Astrocyte (in vitro differentiated cells and primary cell): Measurements from ENCODE around the gene CDK14. TPM values are rescaled to one million over a fixed set of nuclear protein-coding genes. Genes with fewer than 3 reads are reported as not detected.

ENCODE experiments used
- DNase-seq: peaks from one replicate; pipeline ENCODE4 v3.0.0-alpha.2; 2010; ENCODE audit warnings: low read depth
- FAIRE-seq: peaks from 2 replicates; lab custom pipeline; 2011; peaks lifted over from hg19 to GRCh38; lab: Jason Lieb, UNC
- H2AFZ ChIP-seq: 2 replicates; pipeline ENCODE4 v1.6.0; 2012; ENCODE audit warnings: low read depth, low read length, inconsistent platforms
- H3K27ac ChIP-seq: 2 replicates; pipeline ENCODE4 v1.5.1; 2011; ENCODE audit warnings: low read depth, low read length, inconsistent platforms
- H3K27me3 ChIP-seq: 2 replicates; pipeline ENCODE4 v1.6.0; 2011; ENCODE audit warnings: low read length, inconsistent platforms; ENCODE audit not compliant: insufficient read depth
- H3K36me3 ChIP-seq: 2 replicates; pipeline ENCODE4 v1.5.1; 2011; ENCODE audit warnings: low read length, inconsistent platforms; ENCODE audit not compliant: insufficient read depth
- H3K4me1 ChIP-seq: 2 replicates; pipeline ENCODE4 v1.5.1; 2011; ENCODE audit warnings: low read length, inconsistent platforms; ENCODE audit not compliant: insufficient read depth
- H3K4me2 ChIP-seq: 2 replicates; pipeline ENCODE4 v1.6.0; 2012; ENCODE audit warnings: low read length, inconsistent platforms
- H3K4me3 ChIP-seq: 2 replicates; pipeline ENCODE4 v1.5.1; 2011; ENCODE audit warnings: low read depth, mild to moderate bottlenecking, low read length, inconsistent platforms; ENCODE audit not compliant: insufficient read depth
- H3K79me2 ChIP-seq: 2 replicates; pipeline ENCODE4 v1.6.0; 2012; ENCODE audit warnings: mild to moderate bottlenecking, low read length, inconsistent platforms; ENCODE audit not compliant: insufficient read depth
- H3K9ac ChIP-seq: 2 replicates; pipeline ENCODE4 v1.6.0; 2012; ENCODE audit warnings: mild to moderate bottlenecking, low read length, inconsistent platforms
- H3K9me3 ChIP-seq: 2 replicates; pipeline ENCODE4 v1.5.1; 2012; ENCODE audit warnings: low read depth, mild to moderate bottlenecking, low read length, inconsistent platforms; ENCODE audit not compliant: insufficient read depth
- H4K20me1 ChIP-seq: 2 replicates; pipeline ENCODE4 v1.6.0; 2012; ENCODE audit warnings: low read length, inconsistent platforms; ENCODE audit not compliant: insufficient read depth
- H3K27ac Mint-ChIP-seq: one replicate; pipeline ENCODE4 v1.8.0; 2021; ENCODE audit warnings: mild to moderate bottlenecking, mixed read lengths; ENCODE audit not compliant: unreplicated experiment
- H3K27me3 Mint-ChIP-seq: one replicate; pipeline ENCODE4 v1.8.0; 2021; ENCODE audit warnings: low read depth, mixed read lengths; ENCODE audit not compliant: unreplicated experiment
- H3K36me3 Mint-ChIP-seq: one replicate; pipeline ENCODE4 v1.8.0; 2021; ENCODE audit warnings: low read depth, mixed read lengths; ENCODE audit not compliant: unreplicated experiment
- H3K4me1 Mint-ChIP-seq: one replicate; pipeline ENCODE4 v1.8.0; 2021; ENCODE audit warnings: low read depth, mixed read lengths; ENCODE audit not compliant: unreplicated experiment
- H3K4me3 Mint-ChIP-seq: one replicate; pipeline ENCODE4 v1.8.0; 2021; ENCODE audit warnings: mild to moderate bottlenecking, moderate library complexity, mixed read lengths; ENCODE audit not compliant: unreplicated experiment
- H3K9me3 Mint-ChIP-seq: one replicate; pipeline ENCODE4 v1.8.0; 2021; ENCODE audit warnings: mild to moderate bottlenecking, mixed read lengths; ENCODE audit not compliant: unreplicated experiment
- EZH2 ChIP-seq: IDR thresholded peaks from 2 replicates; pipeline ENCODE4 v1.6.1; 2012; ENCODE audit warnings: mild to moderate bottlenecking, low read length, inconsistent platforms; ENCODE audit not compliant: insufficient read depth
- total RNA-seq: library from RNA; stranded (reverse); gene quantifications from 2 replicates; pipeline ENCODE4 v1.2.1, GENCODE V29; 2021
- TF ChIP-seq, protein P1 (sequence below): IDR thresholded peaks from 2 replicates; pipeline ENCODE4 v1.5.1; 2011; ENCODE audit warnings: low read depth, mild to moderate bottlenecking, inconsistent platforms, low read length, moderate library complexity; ENCODE audit not compliant: insufficient read depth

Gene CDK14
- total RNA-seq, 1 donor from 2014 or later = 30.2 TPM

DNA sequence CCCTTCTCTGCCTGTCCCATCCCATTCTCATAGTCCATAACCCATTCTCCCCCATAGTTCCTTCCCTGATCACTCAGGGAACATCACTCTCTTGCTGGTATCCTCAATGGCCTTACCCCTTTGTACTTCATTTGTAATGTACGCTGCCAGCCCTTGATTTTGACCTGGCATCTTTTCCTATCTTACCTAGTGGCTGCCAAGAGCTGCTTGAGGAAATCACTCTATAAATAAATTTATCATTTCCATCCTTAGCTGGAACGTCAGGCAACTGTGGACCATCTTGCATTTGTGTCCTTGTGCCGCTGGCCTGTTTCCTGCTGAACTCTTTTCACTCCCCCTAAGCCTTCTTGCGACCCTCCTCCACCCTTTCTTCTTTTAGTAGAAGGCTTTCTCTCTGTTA, 14.0 kb downstream of the CDK14 start:
- Histone ChIP-seq H3K36me3 (no peaks in the 10 kb centered on the region), H3K79me2 (peaks cover 84% of the 10 kb centered on the region), H4K20me1 (peaks cover 49% of the 10 kb centered on the region), H3K4me2 (no peak overlapping the region), H3K9ac (no peak overlapping the region), H3K4me3 (no peak overlapping the region), H2AFZ (no peak overlapping the region), H3K4me1 (no peaks in the 10 kb centered on the region), H3K9me3 (no peaks in the 10 kb centered on the region), H3K27me3 (no peaks in the 10 kb centered on the region), H3K27ac (no peak overlapping the region)
- Mint-ChIP-seq H3K27ac (no peak overlapping the region), H3K9me3 (no peaks in the 10 kb centered on the region), H3K4me1 (peaks cover 1% of the 10 kb centered on the region), H3K4me3 (no peak overlapping the region), H3K36me3 (no peaks in the 10 kb centered on the region), H3K27me3 (no peaks in the 10 kb centered on the region)
- FAIRE-seq (no peak), DNase-seq (no peak)
- TF ChIP-seq, protein P1, sequence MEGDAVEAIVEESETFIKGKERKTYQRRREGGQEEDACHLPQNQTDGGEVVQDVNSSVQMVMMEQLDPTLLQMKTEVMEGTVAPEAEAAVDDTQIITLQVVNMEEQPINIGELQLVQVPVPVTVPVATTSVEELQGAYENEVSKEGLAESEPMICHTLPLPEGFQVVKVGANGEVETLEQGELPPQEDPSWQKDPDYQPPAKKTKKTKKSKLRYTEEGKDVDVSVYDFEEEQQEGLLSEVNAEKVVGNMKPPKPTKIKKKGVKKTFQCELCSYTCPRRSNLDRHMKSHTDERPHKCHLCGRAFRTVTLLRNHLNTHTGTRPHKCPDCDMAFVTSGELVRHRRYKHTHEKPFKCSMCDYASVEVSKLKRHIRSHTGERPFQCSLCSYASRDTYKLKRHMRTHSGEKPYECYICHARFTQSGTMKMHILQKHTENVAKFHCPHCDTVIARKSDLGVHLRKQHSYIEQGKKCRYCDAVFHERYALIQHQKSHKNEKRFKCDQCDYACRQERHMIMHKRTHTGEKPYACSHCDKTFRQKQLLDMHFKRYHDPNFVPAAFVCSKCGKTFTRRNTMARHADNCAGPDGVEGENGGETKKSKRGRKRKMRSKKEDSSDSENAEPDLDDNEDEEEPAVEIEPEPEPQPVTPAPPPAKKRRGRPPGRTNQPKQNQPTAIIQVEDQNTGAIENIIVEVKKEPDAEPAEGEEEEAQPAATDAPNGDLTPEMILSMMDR = no peak
- no peak for TF ChIP-seq EZH2

DNA sequence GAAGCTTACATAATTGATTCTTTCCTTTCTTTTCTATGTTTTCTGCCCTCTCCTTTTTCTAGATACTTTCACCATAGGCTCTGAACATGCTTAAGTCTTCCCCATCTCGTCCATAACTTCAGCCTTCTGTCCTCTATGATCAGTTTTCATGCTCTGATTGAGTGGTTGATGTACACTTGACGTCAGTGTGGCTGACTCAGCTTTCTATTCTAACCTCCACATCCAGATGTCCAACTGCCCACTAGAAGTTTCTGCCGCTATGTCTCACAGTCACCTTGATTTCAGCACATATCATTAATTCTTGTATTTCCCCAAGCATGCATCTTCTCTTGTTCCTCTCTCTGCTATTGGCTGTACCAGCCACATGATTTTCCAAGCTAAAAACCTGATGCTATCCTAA, 15.0 kb downstream of the CDK14 start:
- DNase-seq (peak; percentile 52), FAIRE-seq (no peak)
- TF ChIP-seq, protein P1 = no peak
- no peak for TF ChIP-seq EZH2
- no peak overlapping the region for H3K4me2 ChIP-seq
- H2AFZ ChIP-seq = no peak overlapping the region
- H3K79me2 ChIP-seq = peaks cover 85% of the 10 kb centered on the region
- no peaks in the 10 kb centered on the region for H3K27me3 ChIP-seq
- H3K9me3 ChIP-seq = no peaks in the 10 kb centered on the region
- no peak overlapping the region for H3K9ac ChIP-seq
- Mint-ChIP-seq H3K4me3 (no peak overlapping the region), H3K27ac (no peak overlapping the region), H3K27me3 (no peaks in the 10 kb centered on the region), H3K9me3 (no peaks in the 10 kb centered on the region), H3K4me1 (peaks cover 1% of the 10 kb centered on the region), H3K36me3 (no peaks in the 10 kb centered on the region)
- no peak overlapping the region for H3K4me3 ChIP-seq
- H4K20me1 ChIP-seq = peaks cover 40% of the 10 kb centered on the region
- no peak overlapping the region for H3K27ac ChIP-seq
- H3K36me3 ChIP-seq = no peaks in the 10 kb centered on the region
- H3K4me1 ChIP-seq = no peaks in the 10 kb centered on the region

DNA sequence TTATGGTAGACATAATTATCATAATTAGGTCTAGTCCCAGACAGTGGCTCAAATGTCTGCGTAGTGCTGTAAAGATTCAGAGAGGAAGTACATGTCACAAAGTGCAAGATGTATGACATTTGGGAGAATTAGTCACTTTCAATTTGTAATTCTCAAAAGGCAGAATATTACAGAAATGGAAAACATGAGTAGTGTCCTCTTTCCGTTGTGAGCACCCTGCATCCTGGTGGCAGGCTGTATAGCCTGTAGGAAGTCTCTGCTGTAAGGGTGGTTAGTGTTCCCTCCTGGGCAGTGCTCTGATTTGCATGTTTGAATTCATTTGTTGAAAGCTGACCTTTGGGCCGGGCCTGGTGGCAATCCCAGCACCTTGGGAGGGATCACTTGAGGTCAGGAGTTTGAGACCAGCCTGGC, 17.0 kb downstream of the CDK14 start:
- no peaks in the 10 kb centered on the region for H3K27me3 ChIP-seq
- H3K36me3 ChIP-seq = no peaks in the 10 kb centered on the region
- H3K9me3 ChIP-seq = no peaks in the 10 kb centered on the region
- no peak overlapping the region for H3K4me2 ChIP-seq
- no peak overlapping the region for H2AFZ ChIP-seq
- H3K79me2 ChIP-seq = peaks cover 84% of the 10 kb centered on the region
- FAIRE-seq = no peak
- no peak overlapping the region for H3K4me3 Mint-ChIP-seq
- TF ChIP-seq, protein P1 = no peak
- TF ChIP-seq EZH2 = no peak
- H3K27me3 Mint-ChIP-seq = no peaks in the 10 kb centered on the region
- no peak overlapping the region for H3K9ac ChIP-seq
- peak; percentile 61 for DNase-seq
- no peak overlapping the region for H3K27ac ChIP-seq
- no peaks in the 10 kb centered on the region for H3K9me3 Mint-ChIP-seq
- no peaks in the 10 kb centered on the region for H3K36me3 Mint-ChIP-seq
- H3K4me1 ChIP-seq = no peaks in the 10 kb centered on the region
- no peak overlapping the region for H3K27ac Mint-ChIP-seq
- H4K20me1 ChIP-seq = peaks cover 37% of the 10 kb centered on the region
- no peaks in the 10 kb centered on the region for H3K4me1 Mint-ChIP-seq
- H3K4me3 ChIP-seq = no peak overlapping the region
